ENCODE results near the gene PRDX1.

PRDX1 gene

DNA sequence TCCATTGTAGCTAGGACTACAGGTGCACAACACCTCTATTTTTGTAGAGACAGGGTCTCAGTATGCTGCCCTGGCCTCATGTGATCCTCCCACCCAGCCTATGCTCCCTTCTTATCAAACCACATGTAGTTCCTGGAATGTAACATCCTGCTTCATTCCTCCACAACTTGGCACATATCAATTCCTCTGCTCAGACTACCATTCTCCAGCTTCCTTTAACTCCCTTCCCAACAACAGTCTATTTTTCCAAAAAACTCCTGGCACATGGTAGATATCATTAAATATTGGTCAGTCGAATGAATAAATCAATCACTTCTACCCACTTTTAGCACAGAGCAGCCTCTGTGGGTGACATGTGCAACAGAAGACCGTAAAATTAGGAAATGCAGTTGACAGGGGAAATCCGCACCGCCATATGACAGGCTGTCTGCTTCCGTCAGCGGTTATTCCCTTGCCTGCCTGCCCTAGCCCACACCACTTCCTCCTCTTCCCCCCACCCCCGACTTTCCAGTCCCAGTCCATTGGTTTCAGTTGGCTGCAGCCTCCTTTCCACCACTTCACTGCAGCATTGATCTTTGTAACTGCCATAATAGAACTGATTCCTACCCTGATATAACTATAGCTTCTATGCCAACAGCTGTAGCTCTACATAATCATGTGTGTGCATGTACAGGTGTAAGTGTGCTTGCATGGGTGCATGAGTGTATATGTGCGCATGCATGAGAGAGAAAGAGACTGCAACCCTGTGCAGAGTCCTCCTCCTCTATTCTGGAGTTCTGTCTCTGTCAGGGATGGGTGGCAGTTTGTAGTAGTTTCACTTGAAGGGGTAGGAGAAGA lies 22.1 kb upstream of the PRDX1 start:
- DNase-seq (ENCODE audit: low read depth, low spot score): no peak
- H3K4me3 ChIP-seq (ENCODE audit: low read depth, low read length): no peak overlapping the region
- TF ChIP-seq, protein P1, sequence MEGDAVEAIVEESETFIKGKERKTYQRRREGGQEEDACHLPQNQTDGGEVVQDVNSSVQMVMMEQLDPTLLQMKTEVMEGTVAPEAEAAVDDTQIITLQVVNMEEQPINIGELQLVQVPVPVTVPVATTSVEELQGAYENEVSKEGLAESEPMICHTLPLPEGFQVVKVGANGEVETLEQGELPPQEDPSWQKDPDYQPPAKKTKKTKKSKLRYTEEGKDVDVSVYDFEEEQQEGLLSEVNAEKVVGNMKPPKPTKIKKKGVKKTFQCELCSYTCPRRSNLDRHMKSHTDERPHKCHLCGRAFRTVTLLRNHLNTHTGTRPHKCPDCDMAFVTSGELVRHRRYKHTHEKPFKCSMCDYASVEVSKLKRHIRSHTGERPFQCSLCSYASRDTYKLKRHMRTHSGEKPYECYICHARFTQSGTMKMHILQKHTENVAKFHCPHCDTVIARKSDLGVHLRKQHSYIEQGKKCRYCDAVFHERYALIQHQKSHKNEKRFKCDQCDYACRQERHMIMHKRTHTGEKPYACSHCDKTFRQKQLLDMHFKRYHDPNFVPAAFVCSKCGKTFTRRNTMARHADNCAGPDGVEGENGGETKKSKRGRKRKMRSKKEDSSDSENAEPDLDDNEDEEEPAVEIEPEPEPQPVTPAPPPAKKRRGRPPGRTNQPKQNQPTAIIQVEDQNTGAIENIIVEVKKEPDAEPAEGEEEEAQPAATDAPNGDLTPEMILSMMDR (IDR thresholded peaks at IDR 0.05; ENCODE audit: insufficient read depth, low read length, missing control alignments): no peak
- POLR2A ChIA-PET: interaction anchor here (5.5 kb wide), 1 partner anchor 22 kb away, joined by 29 read pairs; the partner anchor contains the start of gene PRDX1
- CTCF ChIA-PET: interaction anchor here (1.1 to 1.7 kb wide), 3 partner anchors 14 to 25 kb away, joined by 3 to 7 read pairs (median 3); no protein-coding TSS in a partner anchor

DNA sequence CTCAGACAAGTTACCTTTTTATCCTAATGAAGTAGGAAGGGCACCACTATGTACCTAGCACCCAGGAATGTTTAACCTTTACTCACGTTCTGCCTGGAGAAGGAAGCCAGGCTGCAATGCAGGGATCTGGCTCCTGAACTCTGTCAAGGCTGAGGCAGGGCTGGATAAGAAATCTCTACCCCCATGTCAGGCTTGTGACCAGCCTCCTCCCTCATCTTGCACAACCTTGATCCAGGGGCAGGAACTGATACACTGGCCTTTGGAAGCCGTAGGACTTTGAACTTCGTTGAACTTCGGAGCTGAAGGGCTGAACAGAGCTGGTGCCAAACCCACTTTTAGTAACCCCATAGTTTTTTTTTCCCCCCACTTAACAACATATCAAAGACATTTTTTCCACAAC lies 20.9 kb upstream of the PRDX1 start:
- DNase-seq (ENCODE audit: low read depth, low spot score): no peak
- POLR2A ChIA-PET: interaction anchor here (3.5 kb wide), 1 partner anchor 21 kb away, joined by 9 read pairs; the partner anchor contains the start of gene PRDX1
- H3K4me3 ChIP-seq (ENCODE audit: low read depth, low read length): no peak overlapping the region
- TF ChIP-seq, protein P1 (IDR thresholded peaks at IDR 0.05; ENCODE audit: insufficient read depth, low read length, missing control alignments): no peak
- CTCF ChIA-PET: interaction anchor here (1.1 kb wide), 3 partner anchors 17 to 28 kb away, joined by 3 read pairs; no protein-coding TSS in a partner anchor

DNA sequence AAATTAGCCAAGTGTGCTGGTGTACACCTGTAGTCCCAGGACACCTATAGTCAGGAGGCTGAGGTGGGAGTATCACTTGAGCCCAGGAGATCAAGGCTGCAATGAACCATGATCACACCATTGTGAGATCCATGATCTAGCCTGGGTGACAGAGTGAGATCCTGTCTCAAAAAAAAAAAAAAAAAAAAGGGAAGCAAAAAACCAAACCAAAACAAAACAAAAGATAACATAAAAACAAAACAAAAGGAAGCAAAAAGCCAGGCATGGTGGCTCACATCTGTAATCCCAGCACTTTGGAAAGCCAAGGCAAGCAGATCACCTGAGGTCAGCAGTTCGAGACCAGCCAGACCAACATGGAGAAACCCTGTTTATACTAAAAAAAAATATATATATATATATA lies 19.5 kb upstream of the PRDX1 start:
- POLR2A ChIA-PET: interaction anchor here (3.5 kb wide), 1 partner anchor 20 kb away, joined by 9 read pairs; the partner anchor contains the start of gene PRDX1
- no peak overlapping the region for H3K4me3 ChIP-seq (ENCODE audit: low read depth, low read length)
- TF ChIP-seq, protein P1 (IDR thresholded peaks at IDR 0.05; ENCODE audit: insufficient read depth, low read length, missing control alignments): no peak
- CTCF ChIA-PET: interaction anchor here (1.1 kb wide), 2 partner anchors 22 to 30 kb away, joined by 3 read pairs; no protein-coding TSS in a partner anchor
- no peak for DNase-seq (ENCODE audit: low read depth, low spot score)

DNA sequence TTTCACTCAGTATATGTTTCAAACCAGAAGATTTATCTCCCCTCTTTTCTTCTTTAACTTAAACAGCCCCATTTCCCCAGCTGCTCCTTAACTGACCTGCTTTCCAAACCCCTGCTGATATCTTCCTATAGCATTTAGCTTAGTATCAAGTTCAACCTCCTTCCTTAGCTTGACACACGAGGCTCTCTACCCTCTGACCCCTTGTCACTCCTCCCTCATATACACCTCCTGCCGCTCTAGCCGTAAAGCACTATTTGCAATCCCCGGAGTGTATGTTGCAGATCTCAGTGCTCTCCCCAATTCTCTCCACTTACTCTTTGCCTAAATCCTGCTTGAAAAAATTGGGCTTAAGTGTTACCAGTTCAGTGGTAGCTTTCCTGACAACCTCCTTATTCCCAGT lies 15.2 kb upstream of the PRDX1 start:
- no peak for DNase-seq (ENCODE audit: low read depth, low spot score)
- TF ChIP-seq, protein P1 (IDR thresholded peaks at IDR 0.05; ENCODE audit: insufficient read depth, low read length, missing control alignments): no peak
- no peak overlapping the region for H3K4me3 ChIP-seq (ENCODE audit: low read depth, low read length)
- ChIA-PET POLR2A (no interaction called here), CTCF (interaction anchor here (1.6 kb wide), 1 partner anchor 24 kb away, joined by 5 read pairs; no protein-coding TSS in a partner anchor)

DNA sequence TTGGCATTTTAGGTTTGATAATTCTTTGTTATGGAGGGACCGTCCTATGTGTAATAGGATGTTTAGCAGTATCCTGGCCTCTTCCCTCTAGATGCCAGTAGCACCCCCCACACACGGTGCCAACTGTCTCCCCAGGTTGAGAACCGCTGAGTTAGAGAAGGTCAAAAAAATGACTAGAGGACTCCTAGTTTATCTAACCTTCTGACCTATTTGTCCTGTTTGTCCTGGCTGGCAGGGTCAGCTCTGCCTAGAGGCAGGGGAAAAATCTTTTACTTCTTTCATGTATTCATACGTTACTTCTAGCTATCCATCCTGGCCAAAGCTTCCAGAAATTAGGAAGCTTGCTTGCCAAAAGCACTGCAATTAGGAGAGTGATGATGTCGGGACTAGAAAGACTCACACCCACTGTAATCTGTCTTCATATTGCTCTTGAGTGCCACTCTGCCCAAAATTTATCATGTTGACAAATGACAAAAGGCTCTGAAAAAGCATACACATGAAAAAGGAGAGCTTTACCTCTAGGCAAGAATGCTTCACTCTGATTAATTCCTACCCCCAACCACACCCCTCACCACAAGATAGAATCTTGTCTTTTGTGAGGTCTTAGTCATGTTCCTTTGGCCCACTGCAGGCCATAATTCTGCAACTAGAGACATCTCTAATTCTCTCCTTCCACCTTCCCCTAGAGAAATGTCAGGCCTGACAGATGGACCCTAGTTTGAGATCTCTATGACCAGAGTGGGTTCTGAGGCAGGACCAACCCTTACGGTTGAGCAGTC lies 14.5 kb upstream of the PRDX1 start:
- ChIA-PET CTCF (interaction anchor here (1.4 kb wide), 1 partner anchor 24 kb away, joined by 3 read pairs; no protein-coding TSS in a partner anchor), POLR2A (interaction anchor here (1.5 kb wide), 1 partner anchor 15 kb away, joined by 15 read pairs; the partner anchor contains the start of gene PRDX1)
- TF ChIP-seq, protein P1 (IDR thresholded peaks at IDR 0.05; ENCODE audit: insufficient read depth, low read length, missing control alignments): no peak
- DNase-seq (ENCODE audit: low read depth, low spot score): no peak
- no peak overlapping the region for H3K4me3 ChIP-seq (ENCODE audit: low read depth, low read length)

All from AG04449 (cell line).